Frontal cortex (tissue), 4 donors: ENCODE data around the gene C9orf50. TPM values are rescaled to one million over a fixed set of nuclear protein-coding genes. Genes with fewer than 3 reads are reported as not detected.

ENCODE experiments used
- DNase-seq, 2 donors: peaks; one replicate each; pipeline ENCODE4 v3.0.0; 2012; ENCODE audit warnings: low spot score in 2 of 2
- FAIRE-seq: peaks from 2 replicates; lab custom pipeline; 2012; peaks lifted over from hg19 to GRCh38; lab: Jason Lieb, UNC
- total RNA-seq: library from RNA; depleted of rRNA; stranded (reverse); fragments of >200 nt; gene quantifications from one replicate; pipeline ENCODE4 v1.2.3, GENCODE V29; 2014
- donor health status: control.
- donor health status: control.
- donor health status: control.

The C9orf50 gene
- total RNA-seq, 1 donor from 2014 or later = not detected

- no peak for DNase-seq
- no peak for FAIRE-seq
These were observed 14.5 kb upstream of the C9orf50 start for GRCh38 chr9:129635099-129636065.

- FAIRE-seq (no peak), DNase-seq (no peak)
These were observed 12.9 kb upstream of the C9orf50 start for GRCh38 chr9:129633848-129634247.

- FAIRE-seq (no peak), DNase-seq (no peak)
These were observed 12.3 kb upstream of the C9orf50 start for GRCh38 chr9:129633207-129633606.

GRCh38 chr9:129632460-129632859 lies 11.6 kb upstream of the C9orf50 start:
- DNase-seq (no peak), FAIRE-seq (no peak)

GRCh38 chr9:129631674-129632129 lies 10.8 kb upstream of the C9orf50 start:
- FAIRE-seq (no peak), DNase-seq (no peak)

- DNase-seq = no peak
- no peak for FAIRE-seq
These were observed 10.2 kb upstream of the C9orf50 start for GRCh38 chr9:129630967-129631673.

GRCh38 chr9:129629251-129629820 lies 8.4 kb upstream of the C9orf50 start:
- DNase-seq (no peak), FAIRE-seq (no peak)

- DNase-seq (no peak), FAIRE-seq (no peak)
These were observed 7.8 kb upstream of the C9orf50 start for GRCh38 chr9:129628709-129629108.

GRCh38 chr9:129627556-129628440 lies 6.9 kb upstream of the C9orf50 start:
- no peak for DNase-seq
- FAIRE-seq = no peak

GRCh38 chr9:129626625-129627284 lies 5.9 kb upstream of the C9orf50 start:
- FAIRE-seq (no peak), DNase-seq (no peak)

GRCh38 chr9:129626079-129626624 lies 5.3 kb upstream of the C9orf50 start, which contains the start of gene NTMT1:
NTMT1 (plus strand) TSS chr9:129626163; CDS start chr9:129632704, 6,541 bp downstream.
- no peak for FAIRE-seq
- peak; percentile 97 for DNase-seq

- FAIRE-seq = no peak
- no peak for DNase-seq
These were observed 4.0 kb upstream of the C9orf50 start for GRCh38 chr9:129624947-129625346.

- no peak for FAIRE-seq
These were observed 3.4 kb upstream of the C9orf50 start for GRCh38 chr9:129624168-129624759.

GRCh38 chr9:129623331-129623730 lies 2.4 kb upstream of the C9orf50 start:
- DNase-seq = no peak
- no peak for FAIRE-seq

More at GRCh38 chr9:129624168-129624759, 3.4 kb upstream of the C9orf50 start:
- no peak for DNase-seq

GRCh38 chr9:129619787-129620668 lies 873 bp downstream of the C9orf50 start:
- DNase-seq (peak in 1 of 2 donors; percentile 68), FAIRE-seq (no peak)

- DNase-seq = no peak
- no peak for FAIRE-seq
These were observed 3.7 kb downstream of the C9orf50 start for GRCh38 chr9:129617167-129617566.
